Activated T-helper 1 cell treated with anti-CD3 and anti-CD28 coated beads, Interleukin-12 subunit alpha, Interleukin-12 subunit beta, Interleukin-2, Interleukin-4 antibody, amounts not matched to agents 30 ng/mL and 10 ng/mL and 1 ng/mL, durations not matched to agents 14 hours and 24 hours and 36 hours (primary cell): Measurements from ENCODE around the gene WASHC3. TPM values are rescaled to one million over a fixed set of nuclear protein-coding genes. Genes with fewer than 3 reads are reported as not detected.

Experiments
- DNase-seq: peaks from one replicate; pipeline ENCODE4 v3.0.0; 2021; ENCODE audit warnings: low spot score
- H3K27ac Mint-ChIP-seq: one replicate; pipeline ENCODE4 v1.8.0; 2021; ENCODE audit warnings: mild to moderate bottlenecking, mixed read lengths
- H3K27me3 Mint-ChIP-seq: one replicate; pipeline ENCODE4 v1.8.0; 2022; ENCODE audit warnings: mild to moderate bottlenecking, moderate library complexity, mixed read lengths; ENCODE audit not compliant: insufficient read depth
- H3K36me3 Mint-ChIP-seq: one replicate; pipeline ENCODE4 v1.8.0; 2021; ENCODE audit warnings: low read depth, mixed read lengths
- H3K4me1 Mint-ChIP-seq: one replicate; pipeline ENCODE4 v1.8.0; 2021; ENCODE audit warnings: low read depth, mixed read lengths
- H3K4me3 Mint-ChIP-seq: one replicate; pipeline ENCODE4 v1.8.0; 2021; ENCODE audit warnings: mild to moderate bottlenecking, moderate library complexity, mixed read lengths
- H3K9me3 Mint-ChIP-seq: one replicate; pipeline ENCODE4 v1.8.0; 2021; ENCODE audit warnings: mixed read lengths
- intact Hi-C: fragments of 100-400 bp; cut with micrococcal nuclease; formaldehyde crosslinking; loops from one replicate; pipeline ENCODE4 v1.15.1; 2024
- total RNA-seq: library from RNA; stranded (reverse); gene quantifications from 2 replicates; pipeline ENCODE4 v1.2.3, GENCODE V29; 2022

Gene WASHC3
- total RNA-seq, 1 donor from 2014 or later, result 26.3 TPM

DNA sequence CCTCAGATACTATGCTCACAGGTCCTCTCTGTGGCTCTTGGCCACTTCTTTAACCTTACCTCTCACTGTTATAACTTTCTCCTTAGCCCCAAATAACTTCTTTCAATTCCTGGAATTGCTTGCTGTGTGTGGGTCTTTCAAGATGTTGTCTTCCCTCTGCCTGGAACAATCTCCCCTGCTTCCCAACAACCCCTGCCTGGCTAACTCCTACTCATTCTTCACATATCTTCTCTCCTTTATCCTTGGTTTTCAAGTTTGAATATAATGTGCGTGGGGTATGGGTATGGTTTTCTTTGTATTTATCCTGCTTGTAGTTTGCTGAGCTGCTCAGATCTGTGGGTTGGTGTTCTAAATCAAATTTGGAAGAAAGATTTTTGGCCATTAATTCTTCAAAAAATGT is 2.7 kb upstream of the WASHC3 start:
- no peak overlapping the region for H3K4me3 Mint-ChIP-seq
- intact Hi-C loops, result loop anchor here (5.0 to 10.0 kb wide), 6 partner anchors 103 to 1797 kb away; partner anchors contain the start of genes CHPT1, DEPDC4, SCYL2 and UTP20
- no peak for DNase-seq
- no peaks in the 10 kb centered on the region for H3K9me3 Mint-ChIP-seq
- peaks cover 40% of the 10 kb centered on the region for H3K4me1 Mint-ChIP-seq
- peaks cover 2% of the 10 kb centered on the region for H3K36me3 Mint-ChIP-seq
- H3K27me3 Mint-ChIP-seq, result no peaks in the 10 kb centered on the region
- H3K27ac Mint-ChIP-seq, result no peak overlapping the region

DNA sequence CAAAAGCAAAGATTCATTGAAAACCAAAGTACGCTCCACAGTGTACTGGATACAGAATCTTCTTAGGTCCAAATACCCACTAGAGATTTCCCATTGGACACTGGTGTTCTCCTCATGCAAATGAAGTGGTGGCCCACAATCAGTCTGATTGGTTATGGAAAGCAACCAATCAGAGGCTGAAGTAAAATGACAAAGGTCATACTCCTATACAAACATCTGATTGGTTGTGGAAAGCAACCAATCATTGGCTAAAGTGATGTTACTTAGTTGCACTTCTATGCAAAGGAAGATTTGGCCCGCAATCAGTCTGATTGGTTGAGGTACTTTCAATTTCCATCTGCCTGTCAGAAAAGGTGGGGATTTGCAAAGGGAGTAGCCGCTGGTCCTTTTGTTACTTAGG is 1.3 kb upstream of the WASHC3 start:
- DNase-seq, result no peak
- Mint-ChIP-seq H3K27me3 (no peaks in the 10 kb centered on the region), H3K36me3 (peaks cover 8% of the 10 kb centered on the region), H3K4me1 (peaks cover 42% of the 10 kb centered on the region), H3K27ac (no peak overlapping the region), H3K4me3 (no peak overlapping the region), H3K9me3 (no peaks in the 10 kb centered on the region)
- intact Hi-C loops, result loop anchor here (2.0 to 10.0 kb wide), 7 partner anchors 104 to 1866 kb away; partner anchors contain the start of genes CHPT1, DEPDC4, SCYL2 and UTP20

DNA sequence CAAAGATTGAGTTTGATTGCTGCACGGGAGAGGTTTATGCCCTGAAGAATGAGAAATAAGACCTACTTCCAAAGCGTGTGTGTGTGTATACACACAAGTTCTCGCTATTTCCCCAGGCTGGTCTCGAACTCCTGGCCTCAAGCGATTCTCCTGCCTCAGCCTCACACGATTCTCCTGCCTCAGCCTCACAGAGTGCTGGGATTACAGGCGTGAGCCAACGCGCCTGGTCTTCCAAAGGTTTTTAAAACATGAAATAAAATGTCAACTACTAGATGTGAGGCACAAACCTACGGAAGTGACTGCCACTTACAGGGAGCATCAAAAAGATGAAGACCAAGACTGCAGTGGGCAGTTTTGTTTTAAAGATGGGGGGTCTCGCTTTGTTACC is 622 bp upstream of the WASHC3 start:
- Mint-ChIP-seq H3K4me3 (peak overlapping the region; percentile 93), H3K9me3 (no peaks in the 10 kb centered on the region), H3K4me1 (peaks cover 42% of the 10 kb centered on the region), H3K36me3 (peaks cover 12% of the 10 kb centered on the region), H3K27me3 (no peaks in the 10 kb centered on the region), H3K27ac (peak overlapping the region; percentile 97)
- no peak for DNase-seq
- intact Hi-C loops, result loop anchor here (1.0 to 10.0 kb wide), 9 partner anchors 58 to 1866 kb away; partner anchors contain the start of genes CHPT1, DEPDC4, NUP37 and PARPBP

DNA sequence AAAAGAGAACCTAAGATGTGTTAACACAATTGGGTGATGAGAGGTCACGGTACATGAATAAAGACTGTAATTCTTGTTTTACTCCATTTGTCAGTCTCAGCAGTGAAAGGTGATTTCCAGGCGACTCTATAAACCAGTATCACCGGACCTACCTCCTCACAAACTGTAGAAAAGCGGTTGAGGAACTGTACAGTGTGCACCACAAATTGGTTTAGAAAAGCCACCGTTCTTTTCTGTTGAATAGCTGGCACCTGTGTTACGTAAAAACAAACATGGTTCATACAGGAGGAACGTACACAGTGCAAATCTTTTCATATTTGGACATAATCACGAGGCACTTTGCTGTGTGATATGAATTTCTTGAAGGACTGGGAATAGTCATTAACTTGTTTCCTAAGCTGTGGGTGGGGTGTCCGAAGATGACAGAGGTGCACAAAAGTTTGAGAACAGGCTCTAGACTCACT is 663 bp downstream of the WASHC3 start:
- peaks cover 24% of the 10 kb centered on the region for H3K36me3 Mint-ChIP-seq
- DNase-seq, result peak; percentile 49
- peaks cover 42% of the 10 kb centered on the region for H3K4me1 Mint-ChIP-seq
- H3K27ac Mint-ChIP-seq, result peak overlapping the region; percentile 97
- intact Hi-C loops, result loop anchor here (1.0 to 10.0 kb wide), 7 partner anchors 106 to 1794 kb away; partner anchors contain the start of genes CHPT1, DEPDC4, SCYL2 and UTP20
- H3K9me3 Mint-ChIP-seq, result no peaks in the 10 kb centered on the region
- H3K4me3 Mint-ChIP-seq, result peak overlapping the region; percentile 93
- no peaks in the 10 kb centered on the region for H3K27me3 Mint-ChIP-seq

DNA sequence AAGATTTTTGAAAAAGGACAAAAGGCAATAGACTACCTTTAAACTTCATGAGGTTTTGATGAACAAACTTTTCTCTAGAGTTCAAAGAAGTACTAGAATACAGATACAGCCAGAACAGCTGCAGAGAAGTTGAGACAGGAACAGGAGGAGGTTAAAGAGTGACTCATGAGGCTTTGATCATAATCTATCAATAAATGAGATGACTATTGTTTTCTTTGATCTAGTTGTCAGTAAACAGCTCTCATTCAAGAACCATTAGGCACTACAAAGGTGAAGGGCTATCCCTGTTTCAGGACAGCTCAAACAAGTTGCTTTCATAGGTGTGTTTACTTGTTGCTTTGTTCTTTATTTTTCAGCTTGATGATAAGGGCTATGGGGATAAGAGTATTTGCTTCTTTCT is 2.4 kb downstream of the WASHC3 start:
- Mint-ChIP-seq H3K4me3 (peak overlapping the region; percentile 57), H3K27ac (peak overlapping the region; percentile 77), H3K9me3 (peaks cover 5% of the 10 kb centered on the region), H3K27me3 (no peaks in the 10 kb centered on the region), H3K36me3 (peaks cover 33% of the 10 kb centered on the region), H3K4me1 (peaks cover 42% of the 10 kb centered on the region)
- intact Hi-C loops, result loop anchor here (1.0 to 5.0 kb wide), 5 partner anchors 15 to 1218 kb away; partner anchors contain the start of gene DRAM1
- DNase-seq, result peak; percentile 20

DNA sequence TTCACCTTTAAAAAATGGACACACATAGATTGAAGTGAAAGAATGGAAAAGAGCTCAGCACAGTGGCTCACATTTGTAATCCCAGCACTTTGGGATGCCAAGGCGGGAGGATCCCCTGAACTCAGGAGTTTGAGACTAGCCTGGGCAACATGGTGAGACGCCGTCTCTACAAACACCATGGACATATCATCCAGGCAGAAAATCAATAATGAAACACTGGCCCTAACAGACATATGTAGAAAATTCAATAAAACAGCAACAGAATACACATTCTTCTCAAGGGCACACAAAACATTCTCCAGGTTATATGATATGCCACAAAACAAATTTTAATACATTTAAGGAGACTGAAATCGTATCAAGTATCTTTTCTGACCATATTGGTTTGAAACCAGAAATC is 7.4 kb downstream of the WASHC3 start:
- Mint-ChIP-seq H3K27ac (no peak overlapping the region), H3K4me3 (no peak overlapping the region), H3K36me3 (peaks cover 55% of the 10 kb centered on the region), H3K27me3 (no peaks in the 10 kb centered on the region), H3K9me3 (peaks cover 5% of the 10 kb centered on the region), H3K4me1 (peaks cover 15% of the 10 kb centered on the region)
- no peak for DNase-seq
- intact Hi-C loops, result no loop called here

DNA sequence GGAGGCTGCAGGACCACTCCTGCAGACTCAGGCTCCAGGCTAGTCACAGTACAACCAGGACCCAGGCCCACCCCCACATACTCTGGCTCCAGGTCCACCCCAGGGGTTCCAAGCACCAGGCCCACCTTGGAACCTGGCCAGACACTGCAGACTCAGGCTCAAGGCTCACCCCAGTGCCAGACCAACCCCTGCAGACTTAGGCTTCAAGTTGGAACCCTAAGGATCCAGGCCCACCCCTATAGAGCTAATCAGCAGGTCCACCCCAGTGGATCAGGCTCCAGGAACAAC is 8.8 kb downstream of the WASHC3 start:
- Mint-ChIP-seq H3K4me1 (peaks cover 6% of the 10 kb centered on the region), H3K4me3 (no peak overlapping the region), H3K9me3 (peaks cover 5% of the 10 kb centered on the region), H3K27ac (no peak overlapping the region), H3K36me3 (peaks cover 55% of the 10 kb centered on the region), H3K27me3 (no peaks in the 10 kb centered on the region)
- no peak for DNase-seq
- intact Hi-C loops, result no loop called here

DNA sequence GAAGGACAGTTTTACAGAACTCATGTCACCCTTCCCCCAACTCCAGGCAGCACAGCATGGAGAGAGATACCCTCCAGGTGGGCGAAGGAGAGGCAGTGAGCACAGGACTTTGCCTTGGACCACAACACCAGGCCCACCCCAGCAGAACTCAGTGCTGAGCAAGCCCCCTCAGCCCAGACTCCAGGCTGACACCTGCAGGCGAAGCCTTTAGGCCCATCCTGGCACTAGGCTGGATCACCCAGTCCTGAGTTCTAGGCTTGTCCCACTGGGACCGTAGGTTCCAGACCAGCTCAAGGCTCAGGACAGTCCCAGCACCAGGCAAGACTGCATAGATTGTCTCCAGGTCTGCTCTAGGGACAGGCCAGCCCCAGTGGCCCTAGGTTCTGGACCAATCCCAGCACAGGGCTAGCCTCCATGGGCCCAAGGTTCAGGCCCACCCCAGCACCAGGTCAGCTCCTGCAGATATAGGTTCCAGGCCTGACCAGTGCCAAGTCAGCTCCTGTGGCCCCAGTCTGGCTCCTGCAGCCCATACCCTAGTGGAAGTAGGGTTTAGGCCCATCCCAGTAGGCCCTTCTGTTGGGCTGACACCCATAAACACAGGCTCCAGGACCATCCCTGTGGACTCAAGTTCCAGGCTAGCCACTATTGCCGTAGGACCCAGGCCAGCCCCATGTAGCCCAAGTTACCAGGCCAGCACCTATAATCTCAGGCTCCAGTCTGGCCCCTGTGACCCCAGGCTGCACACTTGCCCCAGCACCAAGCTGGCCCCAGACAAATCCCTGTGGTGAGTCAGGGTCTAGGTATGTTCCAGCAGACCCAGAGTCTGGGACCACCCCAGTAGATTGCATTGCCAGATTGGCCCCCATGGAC is 9.4 kb downstream of the WASHC3 start:
- Mint-ChIP-seq H3K27me3 (no peaks in the 10 kb centered on the region), H3K27ac (no peak overlapping the region), H3K4me1 (peaks cover 6% of the 10 kb centered on the region), H3K9me3 (peaks cover 5% of the 10 kb centered on the region), H3K4me3 (no peak overlapping the region), H3K36me3 (peaks cover 52% of the 10 kb centered on the region)
- intact Hi-C loops, result no loop called here
- DNase-seq, result no peak

DNA sequence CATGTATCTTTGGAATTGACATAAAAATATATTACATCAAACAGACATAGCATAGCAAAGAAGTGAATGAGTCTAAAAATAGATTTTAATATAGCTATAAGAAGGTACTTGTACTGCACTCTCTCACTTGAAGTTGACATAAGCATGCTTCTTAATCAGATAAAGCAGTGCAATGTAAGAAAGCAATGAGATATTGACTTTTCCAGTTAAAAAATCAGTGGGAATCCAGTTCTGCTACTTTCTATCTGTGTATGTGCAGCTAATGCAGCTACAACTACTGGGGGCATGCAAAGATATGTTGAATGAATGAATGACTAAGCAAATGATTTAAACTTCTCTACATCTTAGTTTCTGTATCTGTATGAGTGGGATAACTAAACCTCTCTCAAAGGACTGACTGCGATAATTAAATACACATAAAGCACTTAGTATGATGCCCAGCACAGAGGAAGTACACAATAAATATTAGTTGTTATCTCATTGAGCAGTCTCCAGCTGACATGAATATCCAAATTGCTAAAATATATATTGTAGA is 10.3 kb downstream of the WASHC3 start:
- intact Hi-C loops, result no loop called here
- DNase-seq, result no peak
- Mint-ChIP-seq H3K4me3 (no peak overlapping the region), H3K4me1 (peaks cover 6% of the 10 kb centered on the region), H3K27me3 (no peaks in the 10 kb centered on the region), H3K36me3 (peaks cover 44% of the 10 kb centered on the region), H3K27ac (no peak overlapping the region), H3K9me3 (peaks cover 5% of the 10 kb centered on the region)

DNA sequence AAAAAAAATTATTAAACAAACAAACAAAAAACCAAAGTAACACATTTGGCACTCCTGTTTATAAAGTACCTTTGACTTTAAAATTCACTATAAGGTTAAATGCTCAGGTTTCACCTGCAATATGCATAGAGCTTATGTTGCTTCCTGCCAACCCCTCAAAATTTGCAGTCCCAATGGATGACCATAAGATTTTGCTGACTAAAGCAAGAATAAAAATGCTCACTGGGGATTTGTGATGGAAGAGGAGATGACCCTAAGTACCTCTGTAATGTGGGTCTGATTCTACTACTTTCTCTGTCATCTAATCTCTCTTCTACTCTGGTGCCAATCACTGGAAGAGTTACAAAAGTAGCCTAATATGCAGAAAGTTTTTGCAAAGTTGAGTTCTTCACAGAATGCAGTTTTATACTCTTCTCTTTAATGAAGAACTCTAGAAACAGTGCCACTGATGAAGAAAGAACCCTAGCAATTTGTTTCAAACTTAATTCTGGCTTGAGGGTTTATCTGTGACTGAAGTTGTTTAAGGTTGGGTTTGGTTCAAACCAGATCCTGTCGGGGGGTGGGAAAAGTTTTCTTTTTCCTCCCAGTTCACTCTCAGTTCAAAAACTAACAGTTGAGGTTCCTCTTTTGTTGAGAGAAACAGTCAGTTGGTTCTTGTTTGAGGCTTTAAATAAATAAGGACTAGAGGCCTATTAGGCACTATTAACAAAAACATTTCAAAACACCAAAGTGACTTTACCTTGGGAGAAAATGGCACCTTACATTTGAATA is 10.9 kb downstream of the WASHC3 start:
- peaks cover 6% of the 10 kb centered on the region for H3K4me1 Mint-ChIP-seq
- no peaks in the 10 kb centered on the region for H3K27me3 Mint-ChIP-seq
- peaks cover 39% of the 10 kb centered on the region for H3K36me3 Mint-ChIP-seq
- intact Hi-C loops, result no loop called here
- no peak overlapping the region for H3K4me3 Mint-ChIP-seq
- DNase-seq, result no peak
- H3K9me3 Mint-ChIP-seq, result peaks cover 5% of the 10 kb centered on the region
- no peak overlapping the region for H3K27ac Mint-ChIP-seq

DNA sequence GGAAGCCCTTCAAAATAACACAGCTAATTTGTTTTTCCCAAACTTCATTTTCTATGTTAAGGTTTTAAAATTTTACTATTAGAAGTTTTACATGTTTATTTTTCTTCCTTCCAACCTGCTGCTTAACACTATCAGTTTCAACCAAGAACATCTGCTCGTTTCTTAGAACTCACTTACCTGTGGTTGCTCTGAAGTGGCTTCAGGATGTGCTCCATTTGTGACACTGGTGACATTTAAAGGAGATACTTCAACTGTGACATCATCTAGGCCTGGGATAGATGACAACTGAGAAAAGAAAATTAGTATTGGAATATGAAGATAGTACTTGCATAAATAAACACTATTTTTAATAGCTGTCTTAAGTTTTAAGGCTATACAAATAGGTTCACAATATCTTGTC is 17.9 kb downstream of the WASHC3 start:
- Mint-ChIP-seq H3K4me3 (peak overlapping the region; percentile 15), H3K9me3 (no peaks in the 10 kb centered on the region), H3K27ac (peak overlapping the region; percentile 71), H3K4me1 (peaks cover 14% of the 10 kb centered on the region), H3K36me3 (peaks cover 20% of the 10 kb centered on the region), H3K27me3 (no peaks in the 10 kb centered on the region)
- peak; percentile 23 for DNase-seq
- intact Hi-C loops, result loop anchor here (1.0 kb wide), 1 partner anchor 15 kb away; no protein-coding TSS in a partner anchor

DNA sequence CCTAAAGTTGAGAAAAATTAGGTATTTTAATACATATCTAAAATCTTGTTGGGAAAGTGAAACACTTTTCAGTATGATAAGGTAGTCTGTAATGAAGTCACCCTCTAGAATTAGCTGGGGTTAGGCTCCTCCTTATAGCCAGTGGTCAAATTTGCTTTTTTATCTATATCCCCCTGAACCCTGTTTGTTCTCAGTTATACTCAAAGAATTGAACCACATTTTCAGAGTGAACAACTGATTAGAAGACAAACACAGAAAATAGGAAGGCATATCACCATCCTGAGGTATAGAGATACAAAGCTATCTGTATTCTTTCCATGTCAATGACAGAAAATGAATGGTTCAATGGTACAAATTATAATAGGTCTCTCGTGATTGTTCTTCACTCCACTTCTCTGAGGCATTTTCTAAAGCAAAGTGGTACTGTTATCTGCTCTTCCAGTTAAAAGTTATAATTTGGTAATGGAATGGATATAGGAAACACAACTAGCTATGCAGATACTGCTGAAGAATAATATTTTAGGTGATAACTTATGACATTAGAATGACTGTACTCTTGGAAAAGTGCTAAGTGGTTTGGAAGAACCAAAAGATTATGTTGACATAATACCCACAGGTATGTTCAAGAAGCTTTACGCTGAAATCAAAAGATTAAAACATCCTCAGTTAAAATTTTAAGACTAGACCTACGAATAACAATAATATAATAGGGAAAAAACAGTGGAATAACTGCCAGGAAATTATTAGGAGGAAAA is 27.6 kb downstream of the WASHC3 start:
- H3K27me3 Mint-ChIP-seq, result no peaks in the 10 kb centered on the region
- H3K36me3 Mint-ChIP-seq, result peaks cover 36% of the 10 kb centered on the region
- H3K4me3 Mint-ChIP-seq, result no peak overlapping the region
- no peaks in the 10 kb centered on the region for H3K4me1 Mint-ChIP-seq
- H3K27ac Mint-ChIP-seq, result no peak overlapping the region
- no peak for DNase-seq
- no peaks in the 10 kb centered on the region for H3K9me3 Mint-ChIP-seq
- intact Hi-C loops, result no loop called here
